Measurements from ENCODE around the gene UGT1A4. TPM values are rescaled to one million over a fixed set of nuclear protein-coding genes. Genes with fewer than 3 reads are reported as not detected.

The UGT1A4 gene
- total RNA-seq, 1 donor from 2014 or later = not detected

DNA sequence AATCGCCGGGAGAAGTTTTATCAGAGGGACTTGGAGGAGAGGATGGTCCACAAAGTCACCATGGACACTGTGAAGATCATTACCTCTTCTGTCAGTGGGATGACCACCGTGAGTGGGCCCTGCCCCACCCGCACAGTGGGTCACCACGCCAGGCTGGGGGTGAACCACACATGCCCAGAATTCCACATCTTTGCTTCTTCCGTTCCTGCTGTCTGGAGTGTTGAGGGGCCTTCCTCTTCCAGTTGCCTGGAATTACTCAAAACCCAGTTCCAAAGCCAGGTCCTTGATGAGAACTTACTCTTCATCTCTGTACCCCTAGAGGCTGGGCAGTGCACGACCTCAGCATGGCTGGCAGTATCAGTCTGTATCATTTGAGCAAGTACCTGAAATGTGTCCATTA is 81.7 kb downstream of the UGT1A4 start:
- DNase-seq (ENCODE audit: missing footprints) (no peak), ATAC-seq (no peak)
- intact Hi-C loops (cut with DNase I) = no loop called here

DNA sequence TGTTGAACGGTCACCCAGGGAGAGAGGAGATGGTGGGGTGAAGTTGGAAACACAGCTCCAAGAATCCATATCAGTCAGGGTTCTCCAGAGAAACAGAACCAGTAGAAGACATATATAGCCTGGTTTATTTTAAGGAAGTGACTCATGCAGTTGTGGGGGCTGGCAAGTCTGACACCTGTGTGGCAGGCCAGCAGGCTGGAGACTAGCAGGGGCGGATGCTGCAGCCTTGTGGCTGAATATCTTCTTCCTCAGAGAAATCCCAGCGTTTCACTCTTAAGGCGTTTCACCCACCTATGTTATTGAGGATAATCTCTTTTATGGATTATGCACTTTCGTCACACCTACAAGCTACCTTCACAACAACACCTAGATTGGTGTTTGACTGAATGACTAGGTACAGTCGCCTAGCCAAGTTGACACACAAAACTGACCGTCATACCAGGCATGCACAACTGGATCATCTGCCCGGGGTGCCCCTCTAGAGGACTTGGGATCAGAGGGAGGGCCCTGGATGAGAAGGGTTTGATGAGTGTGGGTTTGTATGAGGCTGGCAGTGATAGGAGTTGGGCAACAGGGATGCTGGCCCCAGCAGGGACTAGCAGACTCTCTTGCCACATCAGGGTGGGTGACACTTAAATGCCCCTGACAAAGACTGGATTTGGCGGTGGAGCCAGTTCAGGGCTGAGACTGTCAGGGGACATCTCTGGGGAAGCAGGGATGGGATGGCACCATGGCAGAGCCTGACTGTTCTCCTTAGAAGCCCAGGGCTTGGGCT is 83.0 kb downstream of the UGT1A4 start:
- DNase-seq (ENCODE audit: missing footprints) (no peak), ATAC-seq (no peak)
- intact Hi-C loops (cut with DNase I) = no loop called here

DNA sequence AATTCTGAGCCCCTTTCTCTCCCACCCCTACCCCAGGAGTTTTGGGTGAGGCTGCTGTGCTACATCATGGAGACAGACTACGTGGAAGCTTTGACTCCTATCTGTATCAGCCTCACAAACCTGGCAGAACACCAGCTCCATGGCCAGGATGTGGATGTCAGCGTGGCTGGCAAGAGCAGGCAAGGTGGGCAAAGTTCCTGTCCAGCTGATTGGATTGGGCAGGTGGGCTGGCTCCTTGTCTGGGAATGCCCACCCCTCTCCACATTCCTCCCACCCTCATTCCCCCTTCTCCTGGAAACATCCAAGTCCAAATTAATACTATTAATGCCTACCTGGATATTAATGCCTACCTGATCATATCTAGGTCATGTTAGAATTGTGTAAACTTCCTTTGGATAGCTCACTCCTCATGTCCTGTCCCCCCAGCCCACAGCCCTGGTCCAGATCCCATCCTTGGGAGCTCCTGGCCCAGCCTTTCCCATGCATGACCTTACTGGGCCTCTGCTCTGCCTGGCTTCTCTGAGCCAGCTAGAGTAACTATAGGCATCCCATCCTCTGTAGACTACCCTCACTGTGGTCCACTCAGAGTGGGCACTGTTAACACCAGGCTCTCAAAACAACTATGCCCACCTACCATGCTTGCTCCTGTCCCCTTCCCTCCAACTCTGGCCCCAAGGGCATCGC is 83.7 kb downstream of the UGT1A4 start:
- DNase-seq (ENCODE audit: missing footprints) (no peak), ATAC-seq (no peak)
- intact Hi-C loops (cut with DNase I) = no loop called here

DNA sequence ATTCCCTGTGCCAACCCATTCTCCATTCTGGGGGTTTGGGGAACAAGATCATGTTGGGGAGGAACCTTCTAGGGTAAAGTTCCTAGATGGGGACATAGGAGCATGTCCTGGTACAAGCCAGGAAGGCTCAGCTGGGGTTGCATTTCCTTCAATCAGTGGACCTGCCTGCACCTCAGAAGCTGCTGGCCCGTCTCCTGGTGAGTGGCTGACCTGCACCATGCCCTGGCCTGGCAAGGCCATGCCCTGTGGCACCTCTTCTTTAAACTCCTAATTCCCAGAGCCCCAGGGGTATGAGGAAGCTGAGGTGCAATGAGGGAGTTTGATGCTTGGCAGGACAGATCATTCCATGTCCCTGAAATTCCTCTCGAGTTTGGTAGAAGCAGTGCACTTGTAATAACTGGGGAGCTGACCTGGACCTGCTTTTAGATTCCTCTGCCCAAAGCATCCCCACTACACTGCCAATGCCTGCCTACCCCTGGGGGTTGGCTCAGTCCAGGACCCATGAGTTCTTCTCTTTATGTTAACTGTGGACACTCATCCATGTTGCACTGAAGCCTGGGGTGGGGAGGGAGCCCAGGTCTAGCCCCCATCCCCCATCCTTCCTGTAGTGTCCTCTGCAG is 84.9 kb downstream of the UGT1A4 start:
- DNase-seq (ENCODE audit: missing footprints) (no peak), ATAC-seq (no peak)
- intact Hi-C loops (cut with DNase I) = no loop called here

DNA sequence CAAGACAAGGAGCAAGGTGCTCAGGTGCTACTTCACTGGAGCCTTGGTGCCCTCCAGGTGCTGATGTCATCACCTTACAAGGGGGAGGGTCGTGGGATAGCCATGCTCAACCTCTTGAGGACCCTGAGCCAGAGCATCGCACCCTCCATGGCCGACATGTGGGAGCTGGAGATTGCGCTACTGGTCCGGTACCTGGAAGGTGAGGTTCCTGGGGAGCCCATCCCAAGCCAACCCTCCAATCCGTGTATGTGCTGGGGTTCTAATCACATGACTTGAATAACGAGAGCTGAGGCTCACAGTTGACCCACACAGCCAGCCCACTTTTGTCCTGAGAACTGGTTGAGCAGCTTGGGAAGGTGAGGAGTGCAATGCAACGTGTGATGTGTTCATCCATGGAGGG is 85.5 kb downstream of the UGT1A4 start:
- intact Hi-C loops (cut with DNase I) = no loop called here
- ATAC-seq = no peak
- no peak for DNase-seq (ENCODE audit: missing footprints)

DNA sequence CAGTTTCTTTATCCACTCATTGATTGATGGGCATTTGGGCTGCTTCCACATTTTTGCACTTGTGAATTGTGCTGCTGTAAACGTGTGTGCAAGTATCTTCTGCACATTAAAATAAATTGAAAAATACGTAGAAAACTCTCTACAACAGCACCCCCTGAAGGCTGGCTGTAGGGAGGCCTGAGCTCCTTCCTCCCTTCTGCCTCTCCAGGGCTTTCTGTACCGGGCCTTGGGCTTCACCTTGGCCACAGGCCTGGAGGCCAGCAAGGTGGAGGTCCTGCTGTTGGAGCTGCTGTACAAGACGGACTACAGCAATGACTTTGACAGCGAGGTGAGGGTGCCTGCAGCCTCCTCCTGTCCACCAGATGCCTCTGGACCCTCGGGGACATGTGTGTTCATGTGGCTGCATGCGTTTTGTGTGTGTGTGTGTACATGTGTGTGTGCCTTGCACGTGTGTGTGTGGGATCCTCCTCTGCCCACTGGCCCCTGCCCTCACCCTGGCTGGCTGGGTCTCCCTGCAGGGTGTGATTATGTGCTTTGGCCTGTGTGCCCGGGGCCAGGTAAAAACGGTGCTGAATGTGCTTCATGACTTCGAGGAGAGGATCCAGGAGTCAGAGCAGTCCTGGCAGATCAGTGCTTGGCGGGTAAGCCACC is 88.8 kb downstream of the UGT1A4 start:
- intact Hi-C loops (cut with DNase I) = no loop called here
- no peak for ATAC-seq
- no peak for DNase-seq (ENCODE audit: missing footprints)

DNA sequence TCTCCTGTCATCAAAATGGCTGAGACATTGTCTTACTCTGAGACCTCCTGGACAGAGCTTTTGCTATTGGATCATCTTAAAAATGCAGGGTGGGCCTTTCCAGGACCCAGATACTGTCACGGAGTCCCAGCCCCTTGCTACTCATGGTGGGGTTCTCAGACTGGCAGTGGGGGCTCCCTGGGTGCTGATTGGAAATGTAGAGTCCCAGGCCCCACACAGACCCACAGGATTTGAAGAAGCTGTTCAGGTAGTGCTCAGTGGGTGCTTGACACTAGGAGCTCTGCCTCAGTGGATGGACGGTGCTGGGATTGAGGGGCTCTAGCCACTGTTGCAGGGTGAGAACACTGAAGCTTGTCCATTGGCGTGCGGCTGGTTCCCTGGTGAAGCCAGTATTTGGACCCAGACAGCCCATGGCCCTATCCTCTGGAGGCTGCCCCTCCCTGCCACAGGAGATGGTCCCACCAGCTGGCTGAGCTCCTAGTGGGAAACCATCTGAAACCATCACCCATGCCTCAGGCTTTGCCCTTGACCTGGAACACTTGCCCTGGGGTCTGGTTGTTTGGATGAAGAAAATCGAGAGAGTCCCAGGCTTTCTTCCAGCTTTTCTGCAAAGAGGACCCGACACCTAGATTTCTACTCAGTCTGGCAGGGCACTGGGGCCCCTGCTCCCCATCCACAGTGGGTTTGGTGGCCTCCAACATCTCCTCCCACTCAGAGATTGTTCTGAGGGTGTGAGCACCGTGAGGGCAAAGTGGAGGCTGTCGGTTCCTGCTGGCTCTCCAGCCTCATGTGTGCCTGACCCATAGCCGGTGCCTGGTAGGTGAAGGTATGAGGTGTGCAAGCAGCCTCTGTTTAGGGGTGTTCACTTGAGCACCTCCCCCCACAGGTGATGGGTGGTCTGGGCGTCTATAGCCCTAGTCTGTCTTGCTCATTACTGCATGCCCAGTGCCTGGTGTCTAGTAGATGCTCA is 89.7 kb downstream of the UGT1A4 start:
- no peak for DNase-seq (ENCODE audit: missing footprints)
- no peak for ATAC-seq
- intact Hi-C loops (cut with DNase I) = no loop called here

DNA sequence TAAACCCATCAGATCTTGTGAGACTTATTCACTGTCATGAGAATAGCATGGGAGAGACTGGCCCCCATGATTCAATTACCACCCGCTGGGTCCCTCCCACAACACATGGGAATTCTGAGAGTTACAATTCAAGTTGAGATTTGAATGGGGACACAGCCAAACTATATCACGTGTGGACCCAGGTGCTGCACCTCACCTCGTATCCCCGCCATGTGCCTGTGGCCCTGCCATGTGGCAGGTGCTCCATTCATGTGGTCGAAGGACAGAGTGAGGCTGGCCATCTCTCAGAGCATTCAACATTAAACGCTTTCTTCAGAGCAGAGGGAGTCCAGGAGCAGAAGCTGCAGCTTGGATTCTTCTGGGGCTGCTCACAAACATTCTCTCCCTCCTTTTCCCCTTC is 91.8 kb downstream of the UGT1A4 start:
- no peak for ATAC-seq
- no peak for DNase-seq (ENCODE audit: missing footprints)
- intact Hi-C loops (cut with DNase I) = no loop called here

DNA sequence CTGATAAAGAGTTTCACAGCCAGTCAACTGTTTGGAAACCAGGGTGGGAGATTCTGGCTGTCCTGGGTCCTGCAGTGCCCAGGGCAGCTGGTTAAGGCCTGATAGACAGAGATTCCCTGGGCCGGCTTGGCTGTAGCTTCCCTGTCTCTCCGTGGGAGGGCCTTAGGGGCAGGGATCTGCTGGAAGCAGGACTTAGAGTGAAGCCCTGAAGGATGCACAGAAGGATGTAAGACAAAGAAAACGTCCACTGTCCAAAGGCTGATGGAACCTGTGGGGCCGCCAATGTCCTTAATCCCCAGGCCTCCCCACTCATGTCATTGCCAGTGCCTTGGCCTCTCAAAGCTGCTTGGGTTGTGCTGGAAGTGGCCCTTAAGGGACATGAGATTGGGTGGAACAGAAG is 92.6 kb downstream of the UGT1A4 start:
- DNase-seq (ENCODE audit: missing footprints) (no peak), ATAC-seq (no peak)
- intact Hi-C loops (cut with DNase I) = no loop called here

DNA sequence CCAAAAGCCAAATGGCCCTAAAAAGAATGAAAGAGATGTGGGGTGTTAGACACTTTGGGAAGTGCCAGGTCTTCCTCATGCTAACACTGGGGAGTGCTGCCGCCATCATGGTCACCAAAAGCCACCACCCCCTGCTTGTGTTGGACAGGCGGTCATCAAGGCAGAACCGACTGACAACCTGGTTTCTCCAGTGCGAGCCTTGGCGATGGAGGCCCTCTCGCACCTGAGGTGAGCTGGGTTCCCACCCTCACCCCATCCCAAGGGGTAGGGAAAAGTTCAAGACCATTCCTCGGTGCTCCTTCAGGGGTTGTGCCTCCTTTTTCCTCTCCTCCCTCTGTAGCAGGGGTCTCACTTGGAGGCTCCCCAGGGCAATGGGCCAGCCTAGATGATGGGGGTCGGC is 93.2 kb downstream of the UGT1A4 start:
- intact Hi-C loops (cut with DNase I) = no loop called here
- no peak for ATAC-seq
- DNase-seq (ENCODE audit: missing footprints) = no peak

DNA sequence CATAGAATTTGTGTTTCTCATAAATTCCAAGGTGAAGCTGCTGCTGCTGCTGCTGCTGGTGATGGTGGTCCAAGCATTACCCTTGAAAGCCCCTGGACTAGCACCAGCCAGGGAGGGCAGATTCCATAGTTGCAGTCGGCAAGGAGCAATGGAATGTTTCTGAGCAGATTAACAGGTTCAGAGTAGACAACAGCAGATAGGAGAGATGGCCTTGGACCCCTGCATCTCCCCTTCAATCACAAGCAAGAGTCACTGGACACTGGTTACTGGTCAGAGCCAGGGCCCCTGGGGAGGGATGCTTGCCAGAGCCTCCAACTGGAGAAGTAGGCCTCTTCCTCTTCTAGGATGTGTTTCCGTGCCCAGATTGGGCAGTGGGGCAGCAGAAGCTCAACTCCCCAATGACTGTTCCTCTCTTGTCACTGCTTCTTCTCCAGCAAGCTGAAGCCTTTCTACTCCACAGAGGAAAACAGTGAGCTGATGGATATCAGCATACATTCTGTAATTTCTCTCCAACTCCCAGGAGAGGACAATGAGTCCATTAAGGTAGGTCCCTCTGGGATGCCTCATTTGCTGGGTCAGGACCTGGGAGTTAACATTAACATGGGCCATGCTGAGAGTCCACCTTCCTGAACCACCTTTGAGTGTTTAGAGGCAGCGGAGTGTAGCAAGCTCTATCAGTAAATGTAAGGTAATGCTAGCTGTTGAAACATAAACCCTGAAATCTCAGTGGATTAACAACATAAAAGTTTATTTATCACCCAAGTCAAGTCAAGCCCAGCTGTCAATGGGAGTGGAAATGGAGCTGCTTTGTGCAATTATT is 94.9 kb downstream of the UGT1A4 start:
- intact Hi-C loops (cut with DNase I) = no loop called here
- DNase-seq (ENCODE audit: missing footprints) (no peak), ATAC-seq (no peak)

DNA sequence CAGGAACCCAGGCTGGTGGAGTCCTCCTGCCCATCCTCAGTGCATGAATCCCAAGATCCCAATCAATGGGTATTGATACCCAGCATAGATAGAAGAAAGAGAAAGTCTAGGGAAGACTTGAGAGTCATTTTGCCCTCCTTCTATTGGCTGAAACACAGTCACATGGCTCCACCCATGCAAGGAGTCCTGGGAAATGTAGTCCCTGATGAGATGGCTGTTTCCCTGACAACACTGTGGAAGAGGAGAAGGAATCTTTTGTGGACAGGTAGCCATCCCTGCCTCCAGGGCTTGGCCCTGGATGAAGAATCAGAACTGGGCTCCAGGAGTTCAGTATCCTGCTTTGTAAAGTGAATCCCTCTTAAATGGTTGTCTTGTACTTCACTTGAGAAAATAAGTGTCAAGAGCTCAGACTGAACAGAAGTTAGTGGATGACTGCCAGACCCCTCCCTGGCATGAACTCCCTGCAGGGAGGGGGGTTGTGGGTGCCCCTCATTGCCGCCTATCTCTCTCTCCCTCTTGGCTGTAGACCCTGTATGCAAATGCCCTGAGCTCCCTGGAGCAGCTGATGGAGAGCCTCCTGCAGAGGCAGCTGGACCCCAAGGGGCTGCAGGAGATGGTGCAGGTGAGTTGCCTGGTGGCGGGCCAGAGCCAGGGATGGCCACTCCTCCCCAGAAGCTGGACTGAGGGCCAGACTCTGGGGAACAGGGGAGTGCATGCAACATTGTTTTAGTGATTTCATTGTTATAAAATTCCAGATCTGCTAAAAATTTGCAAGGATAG is 95.7 kb downstream of the UGT1A4 start:
- intact Hi-C loops (cut with DNase I) = no loop called here
- DNase-seq (ENCODE audit: missing footprints) (no peak), ATAC-seq (no peak)

DNA sequence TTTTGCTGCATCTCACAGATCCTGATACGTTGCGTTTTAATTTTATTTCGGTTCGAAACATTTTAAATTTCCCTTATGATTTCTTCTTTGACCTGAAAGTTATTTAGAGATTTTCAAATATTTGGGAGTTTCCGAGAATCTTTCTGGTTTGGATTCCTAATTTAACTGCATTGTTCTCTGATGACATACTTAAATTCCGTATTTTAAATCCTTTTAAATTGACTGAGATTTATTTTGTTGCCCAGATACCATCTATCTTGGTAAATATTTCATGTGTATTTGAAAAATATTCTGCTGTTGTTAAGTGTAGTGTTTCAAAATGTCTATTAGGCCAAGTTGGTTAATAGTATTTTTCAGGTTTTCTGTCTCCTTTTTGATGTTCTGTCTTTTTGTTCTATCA is 97.3 kb downstream of the UGT1A4 start:
- ATAC-seq (no peak), DNase-seq (ENCODE audit: missing footprints) (no peak)
- intact Hi-C loops (cut with DNase I) = no loop called here

DNA sequence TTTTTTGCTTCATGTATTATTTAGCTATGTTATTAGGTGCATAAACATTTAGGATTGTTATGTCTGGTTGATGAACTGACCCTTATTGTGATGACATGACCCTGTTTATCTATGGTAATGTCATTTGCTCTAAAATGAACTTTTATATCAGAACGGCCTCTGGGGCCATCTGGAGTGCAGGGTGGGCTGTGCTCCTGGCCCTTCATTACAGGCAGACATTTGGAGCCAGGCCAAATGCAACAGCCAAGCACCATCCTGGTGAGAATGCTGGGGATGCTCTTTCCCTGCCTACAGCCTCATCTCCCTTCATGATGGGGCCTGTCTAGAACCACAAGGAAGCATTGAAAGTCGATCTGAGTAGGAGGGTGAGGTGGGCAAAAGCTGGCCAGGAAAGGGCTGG is 97.8 kb downstream of the UGT1A4 start:
- no peak for DNase-seq (ENCODE audit: missing footprints)
- intact Hi-C loops (cut with DNase I) = no loop called here
- no peak for ATAC-seq

DNA sequence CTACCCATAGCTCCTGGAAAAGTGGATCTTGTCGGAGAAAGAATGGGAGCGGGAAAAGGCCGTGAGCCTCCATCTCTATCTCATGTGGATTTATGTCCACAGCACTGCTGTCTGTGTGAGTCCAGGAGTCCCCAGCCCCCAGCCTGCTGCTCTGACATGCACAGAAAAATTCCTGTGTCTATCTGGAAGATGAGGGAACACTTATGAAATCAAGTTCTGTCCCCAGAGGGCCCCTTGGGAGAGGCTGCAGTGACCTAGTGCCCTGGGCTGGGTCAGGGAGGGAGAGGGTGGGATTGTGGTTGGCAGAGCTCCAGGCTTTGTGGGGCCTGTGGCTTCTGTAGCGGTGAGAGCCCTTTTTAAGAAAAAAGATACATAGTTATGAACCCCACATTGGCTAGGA is 98.2 kb downstream of the UGT1A4 start:
- DNase-seq (ENCODE audit: missing footprints) (no peak), ATAC-seq (peak; percentile 11)
- intact Hi-C loops (cut with DNase I) = no loop called here

DNA sequence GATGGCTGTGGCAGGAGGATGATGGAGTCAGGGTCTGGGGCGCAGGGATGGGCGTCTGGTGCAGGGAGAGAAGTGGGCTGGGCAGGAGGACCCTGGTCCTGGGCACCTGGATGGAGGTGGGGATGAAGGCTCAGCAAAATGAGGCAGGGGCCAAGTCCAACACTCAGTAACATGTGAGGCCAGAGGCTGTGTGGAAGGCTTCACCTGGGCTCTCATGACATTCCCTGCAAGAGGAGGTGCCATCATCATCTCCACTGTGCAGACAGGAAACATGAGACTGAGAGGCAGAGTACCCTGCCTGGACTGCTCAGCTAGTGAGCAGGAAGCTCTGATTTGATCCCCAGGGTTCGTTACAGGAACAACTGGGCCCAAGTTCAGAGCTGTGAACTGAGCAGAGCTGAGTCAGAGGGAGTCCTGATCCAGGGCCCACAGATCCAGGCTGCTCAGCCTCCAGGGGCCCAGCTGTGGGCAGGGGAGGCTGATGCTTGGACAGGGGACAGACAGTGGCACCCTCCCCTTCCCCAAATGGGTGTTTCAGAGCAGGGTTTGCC is 98.9 kb downstream of the UGT1A4 start:
- intact Hi-C loops (cut with DNase I) = no loop called here
- ATAC-seq (no peak), DNase-seq (ENCODE audit: missing footprints) (no peak)
